SK-N-SH (cell line): Measurements from ENCODE around the gene HEXD.

Source experiments
- CTCF ChIP-seq: fragments of 200-600 bp; sonication (generic); IDR thresholded peaks from 2 replicates; pipeline ENCODE4 v1.6.1; 2017; ENCODE audit warnings: antibody characterized with exemption, mild to moderate bottlenecking, moderate library complexity
- EP300 ChIP-seq, 2 experiments: IDR thresholded peaks; 2 replicates each; pipeline versions ENCODE4 v1.4.0 to v1.6.1; 2012; ENCODE audit warnings: borderline replicate concordance in 1 of 2, low read depth in 1 of 2, low read length in 1 of 2
- EZH2phosphoT487 ChIP-seq: fragments of 200-600 bp; sonication (generic); IDR thresholded peaks from 2 replicates; pipeline ENCODE4 v1.6.1; 2017; ENCODE audit warnings: low read depth, mixed run types, mild to moderate bottlenecking, antibody characterized with exemption, moderate library complexity, borderline replicate concordance
- JUND ChIP-seq: IDR thresholded peaks from 2 replicates; pipeline ENCODE4 v1.4.0; 2012
- REST ChIP-seq: IDR thresholded peaks from 2 replicates; pipeline ENCODE4 v1.6.1; 2012; ENCODE audit warnings: mild to moderate bottlenecking, low read depth, low read length, moderate library complexity
- RXRA ChIP-seq: IDR thresholded peaks from 2 replicates; pipeline ENCODE4 v1.4.0; 2012; ENCODE audit warnings: low read depth, mild to moderate bottlenecking, borderline replicate concordance
- SMC3 ChIP-seq: IDR thresholded peaks from 2 replicates; pipeline ENCODE4 v1.6.1; 2012; ENCODE audit warnings: low read depth, low read length, improper control_type of control experiment
- ZBTB33 ChIP-seq: IDR thresholded peaks from 2 replicates; pipeline ENCODE4 v1.4.0; 2012; ENCODE audit warnings: low read depth, borderline replicate concordance
- TF ChIP-seq, protein P1 (sequence below): IDR thresholded peaks from 2 replicates; pipeline ENCODE4 v1.4.0; 2012; ENCODE audit warnings: low read depth

- TF ChIP-seq REST (no peak), RXRA (no peak), JUND (no peak), CTCF (no peak), EP300 (IDR thresholded peaks at IDR 0.05; ENCODE audit: borderline replicate concordance in 1 of 2, low read depth in 1 of 2, low read length in 1 of 2) (no peak), EZH2phosphoT487 (no peak), ZBTB33 (no peak), SMC3 (no peak)
- TF ChIP-seq, protein P1, sequence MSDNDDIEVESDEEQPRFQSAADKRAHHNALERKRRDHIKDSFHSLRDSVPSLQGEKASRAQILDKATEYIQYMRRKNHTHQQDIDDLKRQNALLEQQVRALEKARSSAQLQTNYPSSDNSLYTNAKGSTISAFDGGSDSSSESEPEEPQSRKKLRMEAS = no peak
These were observed 31.2 kb downstream of the HEXD start for GRCh38 chr17:82449131-82449882.
